Measurements from ENCODE around the gene INSYN1.
"Not testable (repeated sequence)": the region's sequence is repeated elsewhere in the genome, so short reads cannot be mapped to it uniquely, and the experiment has no call there.

Gene INSYN1

DNA sequence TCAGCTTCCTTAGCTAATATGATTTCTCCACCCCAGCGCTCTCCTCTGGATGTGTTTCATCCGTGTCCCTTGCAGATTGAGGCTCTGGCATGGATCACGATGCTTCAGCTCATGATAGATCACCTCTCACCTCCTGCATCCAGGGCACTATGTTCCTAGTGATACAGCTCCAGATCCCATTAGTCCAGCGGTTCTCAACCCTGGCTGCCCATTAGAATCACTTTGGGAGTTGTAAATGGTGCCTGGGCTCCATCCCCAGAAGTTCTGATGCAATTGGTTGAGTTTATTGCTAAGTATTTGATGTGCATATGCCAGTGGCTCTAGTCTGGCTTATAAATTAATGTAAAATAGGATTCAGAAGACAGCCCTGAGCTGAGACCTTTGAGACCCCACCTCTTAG, 34.5 kb downstream of the INSYN1 start:
- DNase-seq (ENCODE audit: low read depth) = no peak
- H3K4me3 ChIP-seq (ENCODE audit: low read depth, low read length) = no peak overlapping the region

GRCh38 chr15:73717802-73718201, 35.3 kb downstream of the INSYN1 start:
- DNase-seq (ENCODE audit: low read depth) = no peak
- no peak overlapping the region for H3K4me3 ChIP-seq (ENCODE audit: low read depth, low read length)

DNA sequence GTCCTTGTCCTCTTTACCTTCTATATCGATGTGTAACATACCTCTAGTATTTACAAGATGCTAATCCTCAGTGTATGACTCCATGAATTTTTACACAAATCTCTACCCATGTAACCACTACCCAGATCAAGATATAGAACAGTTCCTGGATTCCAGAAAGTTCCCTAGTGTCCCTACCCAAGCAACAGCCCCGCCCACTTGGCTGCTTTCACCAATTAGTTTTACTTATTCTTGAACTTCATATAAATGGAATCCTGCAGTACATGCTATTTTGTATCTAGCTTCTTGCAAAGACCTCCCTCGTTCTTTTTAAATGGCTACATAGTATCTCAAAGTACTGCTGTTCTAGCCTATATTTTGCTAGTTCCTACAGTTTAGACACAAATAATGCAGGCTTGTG, 35.9 kb downstream of the INSYN1 start:
- no peak for DNase-seq (ENCODE audit: low read depth)
- no peak overlapping the region for H3K4me3 ChIP-seq (ENCODE audit: low read depth, low read length)

- no peak for DNase-seq (ENCODE audit: low read depth)
- H3K4me3 ChIP-seq (ENCODE audit: low read depth, low read length) = no peak overlapping the region
Observed at GRCh38 chr15:73716417-73716816, 36.7 kb downstream of the INSYN1 start.

GRCh38 chr15:73715417-73715816, 37.7 kb downstream of the INSYN1 start:
- no peak overlapping the region for H3K4me3 ChIP-seq (ENCODE audit: low read depth, low read length)
- DNase-seq (ENCODE audit: low read depth) = no peak

DNA sequence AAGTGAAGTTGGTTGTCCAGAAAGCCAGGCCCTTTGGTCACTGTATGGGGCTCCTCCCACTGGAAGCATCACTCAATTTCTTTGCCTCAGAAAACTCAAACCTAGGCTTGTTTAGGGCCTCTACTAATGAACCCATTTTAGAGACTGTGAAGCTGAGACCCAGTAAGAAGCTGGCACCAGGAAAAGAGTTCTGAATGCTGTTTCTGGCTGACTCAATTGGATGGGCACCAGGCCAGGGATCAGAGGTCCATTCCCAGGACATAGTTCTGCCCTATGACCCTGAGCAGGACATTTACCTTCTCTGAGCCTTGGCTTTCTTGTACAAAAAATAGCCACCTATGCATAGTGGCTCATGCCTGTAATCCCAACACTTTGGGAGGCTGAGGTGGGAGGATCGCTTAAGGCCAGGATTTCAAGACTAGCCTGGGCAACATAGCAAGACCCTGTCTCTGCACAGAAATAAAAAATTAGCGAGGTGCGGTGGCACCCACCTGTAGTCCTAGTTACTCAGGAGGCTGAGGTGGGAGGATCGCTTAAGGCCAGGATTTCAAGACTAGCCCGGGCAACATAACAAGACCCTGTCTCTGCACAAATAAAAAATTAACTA, 38.4 kb downstream of the INSYN1 start:
- DNase-seq (ENCODE audit: low read depth) = no peak

GRCh38 chr15:73712107-73712506, 41.0 kb downstream of the INSYN1 start:
- no peak overlapping the region for H3K4me3 ChIP-seq (ENCODE audit: low read depth, low read length)
- DNase-seq (ENCODE audit: low read depth) = no peak

More for the DNA sequence above, 38.4 kb downstream of the INSYN1 start:
- no peak overlapping the region for H3K4me3 ChIP-seq (ENCODE audit: low read depth, low read length)

DNA sequence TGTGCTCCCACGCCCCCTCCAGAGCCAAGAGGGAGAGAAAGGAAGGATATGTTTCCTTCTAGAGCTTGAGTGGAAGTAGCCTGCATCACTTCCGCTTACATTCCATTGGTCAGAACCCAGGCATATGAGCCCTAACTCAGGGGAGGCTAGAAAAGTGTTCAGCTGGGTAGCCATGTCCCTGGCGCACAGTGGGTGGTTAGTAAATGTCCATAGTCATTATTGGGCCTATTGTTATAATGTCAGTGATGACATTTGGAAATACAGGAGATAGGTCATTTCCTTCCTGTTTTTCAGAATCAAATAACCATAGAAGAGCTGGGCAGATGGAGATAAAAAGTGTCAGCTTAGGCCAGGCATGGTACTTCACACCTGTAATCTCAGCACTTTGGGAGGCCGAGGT, 41.6 kb downstream of the INSYN1 start:
- no peak overlapping the region for H3K4me3 ChIP-seq (ENCODE audit: low read depth, low read length)
- no peak for DNase-seq (ENCODE audit: low read depth)

- no peak for DNase-seq (ENCODE audit: low read depth)
- H3K4me3 ChIP-seq (ENCODE audit: low read depth, low read length) = no peak overlapping the region
Observed at GRCh38 chr15:73710321-73710720, 42.8 kb downstream of the INSYN1 start.

- no peak overlapping the region for H3K4me3 ChIP-seq (ENCODE audit: low read depth, low read length)
- no peak for DNase-seq (ENCODE audit: low read depth)
Observed at GRCh38 chr15:73709686-73710085, 43.5 kb downstream of the INSYN1 start.

DNA sequence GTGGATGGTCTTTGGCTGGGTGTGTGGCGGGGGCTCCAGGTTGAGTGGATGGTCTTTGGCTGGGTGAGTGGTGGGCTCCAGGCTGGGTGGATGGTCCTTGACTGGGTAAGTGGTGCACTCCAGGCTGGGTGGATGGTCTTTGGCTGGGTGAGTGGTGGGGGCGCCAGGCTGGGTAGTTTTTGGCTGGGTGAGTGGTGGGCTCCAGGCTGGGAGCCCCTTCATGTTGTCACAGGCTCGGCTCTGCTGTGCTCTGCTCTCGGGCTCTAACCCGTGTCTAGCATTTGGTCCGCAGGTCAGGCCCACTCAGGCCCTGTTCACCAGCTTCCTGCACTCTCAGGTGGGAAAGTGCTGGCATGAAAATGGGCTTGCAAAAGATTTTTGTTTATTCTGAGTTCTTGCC, 43.9 kb downstream of the INSYN1 start:
- no peak overlapping the region for H3K4me3 ChIP-seq (ENCODE audit: low read depth, low read length)
- no peak for DNase-seq (ENCODE audit: low read depth)

- no peak overlapping the region for H3K4me3 ChIP-seq (ENCODE audit: low read depth, low read length)
- no peak for DNase-seq (ENCODE audit: low read depth)
Observed at GRCh38 chr15:73708691-73709090, 44.5 kb downstream of the INSYN1 start.

DNA sequence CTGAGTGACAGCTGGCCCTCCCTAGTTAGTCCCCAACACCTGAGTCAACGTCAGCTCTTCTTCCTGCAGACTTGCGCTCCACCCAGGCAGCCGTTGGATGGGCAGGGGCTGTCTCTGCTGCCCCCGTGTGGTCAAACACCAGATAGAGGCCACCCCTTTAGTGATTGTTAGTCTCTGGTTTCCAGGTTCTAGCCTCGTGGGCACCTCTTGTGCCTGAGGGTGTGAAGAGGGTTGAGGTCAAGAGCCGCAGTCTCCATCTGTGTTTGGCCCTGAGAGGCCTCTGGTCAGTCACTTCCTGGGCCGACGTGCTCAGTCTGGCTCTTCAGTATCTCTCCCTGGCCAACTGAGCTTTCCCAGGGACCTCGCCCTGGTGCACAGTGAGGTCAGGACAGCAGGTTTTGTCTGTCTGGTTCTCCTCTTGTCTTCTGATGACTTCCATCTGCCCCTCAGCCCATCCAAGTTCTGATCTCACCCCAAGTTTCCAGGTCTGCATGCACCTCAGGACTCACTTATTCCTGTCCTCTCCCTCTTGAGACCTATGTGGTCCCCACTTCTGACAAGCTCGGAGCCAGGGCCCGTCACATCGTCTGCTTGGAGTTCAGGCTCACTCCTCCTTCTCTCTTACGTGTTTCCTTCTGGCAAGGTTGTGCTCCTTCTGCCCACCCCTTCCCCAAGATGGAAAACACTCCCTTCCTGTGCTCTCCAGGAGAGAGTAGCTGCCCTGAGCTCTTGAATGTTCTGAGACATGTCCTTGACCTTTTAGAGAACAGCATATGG, 48.1 kb downstream of the INSYN1 start:
- no peak for DNase-seq (ENCODE audit: low read depth)

GRCh38 chr15:73704142-73704868, 48.8 kb downstream of the INSYN1 start:
- DNase-seq (ENCODE audit: low read depth); H3K4me3 ChIP-seq (ENCODE audit: low read depth, low read length): not testable (repeated sequence)

More for the DNA sequence above, 48.1 kb downstream of the INSYN1 start:
- no peak overlapping the region for H3K4me3 ChIP-seq (ENCODE audit: low read depth, low read length)

GRCh38 chr15:73703601-73704000, 49.5 kb downstream of the INSYN1 start:
- H3K4me3 ChIP-seq (ENCODE audit: low read depth, low read length); DNase-seq (ENCODE audit: low read depth): not testable (repeated sequence)

- H3K4me3 ChIP-seq (ENCODE audit: low read depth, low read length); DNase-seq (ENCODE audit: low read depth): not testable (repeated sequence)
Observed at GRCh38 chr15:73702311-73703239, 50.6 kb downstream of the INSYN1 start.

- no peak for DNase-seq (ENCODE audit: low read depth)
- no peak overlapping the region for H3K4me3 ChIP-seq (ENCODE audit: low read depth, low read length)
Observed at GRCh38 chr15:73700041-73700842, 52.9 kb downstream of the INSYN1 start.

DNA sequence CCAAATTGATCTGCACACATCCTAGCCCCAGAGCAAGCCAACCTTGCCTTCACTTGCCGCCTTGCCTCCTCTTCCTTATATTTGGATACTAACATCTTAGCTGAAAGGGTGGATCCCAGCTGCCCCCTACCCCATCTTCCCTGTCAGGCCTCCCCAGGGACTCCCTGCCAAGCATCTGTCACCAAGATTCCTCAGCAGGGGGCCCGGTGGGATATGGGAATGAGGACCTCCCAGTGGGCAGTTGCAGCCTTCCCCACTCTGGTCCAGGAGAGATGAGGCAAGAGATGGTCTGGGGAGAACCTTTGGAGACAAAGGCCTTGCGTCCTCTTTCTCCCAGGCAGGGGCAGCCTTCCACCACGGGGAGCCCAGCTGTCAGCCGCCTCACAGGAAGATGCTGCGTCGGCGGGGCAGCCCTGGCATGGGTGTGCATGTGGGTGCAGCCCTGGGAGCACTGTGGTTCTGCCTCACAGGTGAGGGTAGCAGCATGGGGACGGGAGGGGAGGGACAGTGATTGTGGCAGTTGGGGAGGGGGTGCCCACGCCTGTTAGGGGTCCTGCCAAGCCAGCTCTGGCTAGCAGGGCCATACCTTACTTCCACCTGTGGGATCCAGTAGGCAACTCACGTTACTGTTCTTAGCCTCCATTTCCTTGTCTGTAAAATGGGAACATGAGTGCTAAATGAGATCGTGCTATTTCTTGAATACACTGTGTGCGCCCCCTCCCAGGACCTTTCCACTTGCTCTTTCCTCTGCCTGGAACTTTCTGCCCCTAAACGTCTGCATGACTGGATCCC, 53.7 kb downstream of the INSYN1 start:
- DNase-seq (ENCODE audit: low read depth) = no peak
- no peak overlapping the region for H3K4me3 ChIP-seq (ENCODE audit: low read depth, low read length)

All from skeletal muscle cell (primary cell).